SKM-1 (cell line): ENCODE measurements around the gene LDLR.
"Not testable (repeated sequence)": the region's sequence is repeated elsewhere in the genome, so short reads cannot be mapped to it uniquely, and the experiment has no call there.

ENCODE experiments used
- DNase-seq: peaks from one replicate; lab custom pipeline; 2025; ENCODE audit not compliant: unreplicated experiment; lab: John Stamatoyannopoulos, UW

The LDLR gene

GRCh38 chr19:11138601-11139300 is 49.5 kb downstream of the LDLR start:
- no peak for DNase-seq

- DNase-seq = not testable (repeated sequence)
Measured at GRCh38 chr19:11140023-11140538, 50.8 kb downstream of the LDLR start.

GRCh38 chr19:11140896-11141295 is 51.6 kb downstream of the LDLR start:
- no peak for DNase-seq

- no peak for DNase-seq
Measured at GRCh38 chr19:11141937-11142527, 52.8 kb downstream of the LDLR start.

- no peak for DNase-seq
Measured at GRCh38 chr19:11142528-11143171, 53.4 kb downstream of the LDLR start.

GRCh38 chr19:11145536-11145924 is 56.3 kb downstream of the LDLR start:
- DNase-seq = no peak

- DNase-seq = no peak
Measured at GRCh38 chr19:11148001-11148400, 58.7 kb downstream of the LDLR start.

GRCh38 chr19:11151181-11151580 is 61.9 kb downstream of the LDLR start:
- DNase-seq = no peak

GRCh38 chr19:11152318-11153062 is 63.2 kb downstream of the LDLR start:
- DNase-seq = no peak

GRCh38 chr19:11154683-11155047 is 65.4 kb downstream of the LDLR start:
- DNase-seq = no peak

GRCh38 chr19:11155373-11156120 is 66.3 kb downstream of the LDLR start, which contains the start of gene SPC24:
Gene SPC24, minus strand, starts transcription at chr19:11155782. Its CDS starts 6 bp downstream, at chr19:11155776.
- peak; percentile 98 for DNase-seq

GRCh38 chr19:11159598-11160439 is 70.6 kb downstream of the LDLR start:
- DNase-seq = no peak

- DNase-seq = not testable (repeated sequence)
Measured at GRCh38 chr19:11160440-11160768, 71.1 kb downstream of the LDLR start.

- no peak for DNase-seq
Measured at GRCh38 chr19:11164296-11164695, 75.0 kb downstream of the LDLR start.

- no peak for DNase-seq
Measured at GRCh38 chr19:11164879-11165406, 75.7 kb downstream of the LDLR start.

- no peak for DNase-seq
Measured at GRCh38 chr19:11165486-11166030, 76.3 kb downstream of the LDLR start.

- no peak for DNase-seq
Measured at GRCh38 chr19:11166281-11167142, 77.2 kb downstream of the LDLR start.

GRCh38 chr19:11168568-11168967 is 79.3 kb downstream of the LDLR start:
- DNase-seq = no peak
